Erythroblast (primary cell): ENCODE measurements around the gene DHX58.

Source experiments
- GATA1 ChIP-seq: IDR thresholded peaks from 2 replicates; pipeline ENCODE4 v1.6.1; 2011; ENCODE audit warnings: low read depth, mild to moderate bottlenecking, control low read depth, low read length, moderate library complexity
- POLR2A ChIP-seq: IDR thresholded peaks from 2 replicates; pipeline ENCODE4 v1.6.1; 2011; ENCODE audit warnings: mild to moderate bottlenecking, low read length

DNA sequence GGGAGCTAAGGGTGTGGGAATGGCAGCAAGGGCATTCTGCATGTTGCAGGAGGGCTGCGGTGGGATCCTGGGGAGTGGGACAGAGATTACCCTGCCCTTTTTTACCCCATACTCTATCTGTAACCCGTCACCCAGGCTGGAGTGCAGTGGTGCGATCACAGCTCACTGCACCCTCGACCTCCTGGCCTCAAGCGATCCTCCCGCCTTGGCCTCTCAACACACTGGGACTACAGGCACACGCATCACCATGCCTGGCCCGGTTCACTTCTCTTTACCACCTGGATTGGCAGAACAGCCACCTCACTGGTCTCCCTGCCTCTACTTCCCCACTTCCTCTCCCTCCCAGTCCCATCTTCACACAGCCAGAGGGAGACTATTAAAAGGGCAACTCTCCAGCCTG, 23.8 kb downstream of the DHX58 start:
- no peak for TF ChIP-seq POLR2A
- no peak for TF ChIP-seq GATA1
